K562 (cell line): Measurements from ENCODE around the gene TNIK. TPM values are rescaled to one million over a fixed set of nuclear protein-coding genes. Genes with fewer than 3 reads are reported as not detected.

ENCODE experiments used
- ATAC-seq: fragments of 200-7000 bp; cut with Tn5 transposase; 3 replicates; pipeline ENCODE4 v1.9.1; 2020; ENCODE audit warnings: moderate library complexity
- BruUV-seq: library from RNA; stranded (reverse); fragments of 400-500 nt; replicated peaks from 2 replicates; lab custom pipeline; 2021; lab: Mats Ljungman, UMichigan
- CTCF ChIA-PET: fragments of 300-600 bp; formaldehyde crosslinking; extraction: SDS; loops from one replicate; lab custom pipeline; 2021; ENCODE audit warnings: low intra/inter-chr PET ratio; lab: Yijun Ruan, JAX
- POLR2A ChIA-PET: fragments of 300-600, 350-650 bp; sonication (Branson Sonifier 250); formaldehyde crosslinking; extraction: SDS; loops from one replicate; lab custom pipeline; 2021; ENCODE audit warnings: antibody characterized with exemption, inconsistent platforms; lab: Yijun Ruan, JAX
- DNase-seq, 4 experiments: peaks; one replicate each; pipeline versions ENCODE4 v3.0.0 to v3.0.0-alpha.2; 2011 to 2018; ENCODE audit warnings: low spot score in 3 of 4, mixed read lengths in 3 of 4; ENCODE audit errors: extremely low read depth in 1 of 4
- FAIRE-seq: peaks from 2 replicates; lab custom pipeline; 2011; peaks lifted over from hg19 to GRCh38; lab: Jason Lieb, UNC
- H2AFZ ChIP-seq: 2 replicates; pipeline ENCODE4 v1.6.0; 2011; ENCODE audit warnings: low read depth, low read length, control low read depth, inconsistent platforms
- H3K27ac ChIP-seq: fragments of 200-600 bp; 3 replicates; pipeline ENCODE4 v1.8.0; 2011; ENCODE audit warnings: low read depth, mild to moderate bottlenecking, control low read depth, inconsistent platforms, low read length, moderate library complexity, mixed read lengths; ENCODE audit errors: extremely low read depth
- H3K27me3 ChIP-seq, 2 experiments: fragments of 300-600 bp in 1 of 2; 2 replicates in 1 of 2; 3 replicates in 1 of 2; pipeline versions ENCODE4 v1.6.0 to v1.8.0; 2011; ENCODE audit warnings: inconsistent platforms in 2 of 2, low read length in 2 of 2, mild to moderate bottlenecking in 1 of 2, mixed read lengths in 1 of 2, moderate library complexity in 1 of 2; ENCODE audit not compliant: control insufficient read depth in 2 of 2, insufficient read depth in 2 of 2
- H3K36me3 ChIP-seq: fragments of 300-600 bp; 3 replicates; pipeline ENCODE4 v1.8.0; 2011; ENCODE audit warnings: mild to moderate bottlenecking, low read length, inconsistent platforms; ENCODE audit not compliant: control insufficient read depth, insufficient read depth
- H3K4me1 ChIP-seq, 2 experiments: fragments of 200-600 bp in 1 of 2; replicated peaks in 1 of 2; 2 replicates in 1 of 2; 3 replicates in 1 of 2; pipeline versions ENCODE4 v1.5.1 to v1.8.0; 2011; ENCODE audit warnings: inconsistent platforms in 2 of 2, low read length in 2 of 2, mild to moderate bottlenecking in 1 of 2, mixed read lengths in 1 of 2, moderate library complexity in 1 of 2; ENCODE audit not compliant: control insufficient read depth in 2 of 2, insufficient read depth in 2 of 2
- H3K4me2 ChIP-seq: 2 replicates; pipeline ENCODE4 v1.6.1; 2011; ENCODE audit warnings: low read length, control low read depth, inconsistent platforms, mixed read lengths; ENCODE audit not compliant: insufficient read depth
- H3K4me3 ChIP-seq: fragments of 200-600 bp; sonication (generic), shearing (Covaris generic); 2 replicates; pipeline ENCODE4 v1.5.1; 2016; ENCODE audit warnings: control low read depth, inconsistent platforms
- H3K79me2 ChIP-seq: fragments of 200-600 bp; 3 replicates; pipeline ENCODE4 v1.8.0; 2011; ENCODE audit warnings: low read length, inconsistent platforms; ENCODE audit not compliant: control insufficient read depth, insufficient read depth
- H3K9ac ChIP-seq, 2 experiments: 2 replicates each; pipeline versions ENCODE4 v1.6.0 to v1.6.1; 2011; ENCODE audit warnings: low read depth in 2 of 2, low read length in 2 of 2, control low read depth in 1 of 2, inconsistent platforms in 1 of 2, mild to moderate bottlenecking in 1 of 2, mixed read lengths in 1 of 2; ENCODE audit not compliant: insufficient read depth in 1 of 2
- H3K9me1 ChIP-seq: one replicate; pipeline ENCODE4 v1.6.0; 2011; ENCODE audit warnings: inconsistent platforms, mild to moderate bottlenecking, low read length, moderate library complexity; ENCODE audit not compliant: control insufficient read depth, insufficient read depth
- H3K9me3 ChIP-seq: replicated peaks from 2 replicates; pipeline ENCODE4 v1.5.1; 2011; ENCODE audit warnings: low read depth, low read length, inconsistent platforms; ENCODE audit not compliant: control insufficient read depth, insufficient read depth
- H4K20me1 ChIP-seq: replicated peaks from 2 replicates; pipeline ENCODE4 v1.6.1; 2011; ENCODE audit warnings: low read length, inconsistent platforms, mixed read lengths; ENCODE audit not compliant: control insufficient read depth, insufficient read depth
- ARID2 ChIP-seq: fragments of 450-650 bp; IDR thresholded peaks from 2 replicates; pipeline ENCODE4 v1.6.1; 2017; ENCODE audit warnings: antibody characterized with exemption, mild to moderate bottlenecking
- COPS2 ChIP-seq: fragments of 450-650 bp; conservative IDR thresholded peaks from 2 replicates; pipeline ENCODE4 v1.6.1; 2016; ENCODE audit warnings: mild to moderate bottlenecking, moderate library complexity
- EHMT2 ChIP-seq: fragments of 450-650 bp; IDR thresholded peaks from 2 replicates; pipeline ENCODE4 v1.6.1; 2018; ENCODE audit warnings: antibody characterized with exemption
- ELF1 ChIP-seq: fragments of 200-800 bp; sonication (Bioruptor generic); IDR thresholded peaks from 2 replicates; pipeline ENCODE4 v1.6.1; 2016; ENCODE audit warnings: missing genetic modification characterization, missing compliant biosample characterization
- FOXK2 ChIP-seq, 2 experiments: fragments of 450-650 bp; IDR thresholded peaks in 1 of 2; conservative IDR thresholded peaks in 1 of 2; 2 replicates each; pipeline ENCODE4 v1.6.1; 2016; ENCODE audit warnings: low read depth in 2 of 2, mild to moderate bottlenecking in 1 of 2
- MIER1 ChIP-seq: fragments of 450-650 bp; IDR thresholded peaks from 2 replicates; pipeline ENCODE4 v1.6.1; 2016; ENCODE audit warnings: antibody characterized with exemption, mild to moderate bottlenecking, low read depth
- WGBS: fragments of 100-300 bp; shearing (Covaris generic); methylation state at CpG from one replicate; pipeline ENCODE4 v1.1.6; 2016; ENCODE audit warnings: low coverage, mixed read lengths; ENCODE audit not compliant: insufficient coverage; ENCODE audit errors: missing lambda C conversion rate; 5-methylcytosine and 5-hydroxymethylcytosine counted together
- in situ Hi-C: fragments of 300-500 bp; cut with MboI; formaldehyde crosslinking; loops from 4 replicates; pipeline ENCODE4 v1.15.0; 2018; ENCODE audit warnings: inconsistent platforms, mixed read lengths
- intact Hi-C: fragments of 100-400 bp; cut with micrococcal nuclease; formaldehyde crosslinking; loops from 2 replicates; pipeline ENCODE4 v1.14.2; 2022
- polyA plus RNA-seq, 8 experiments: library from polyadenylated mRNA; depleted of rRNA in 4 of 8; stranded (reverse) in 5 of 8; unstranded in 3 of 8; fragments of >200 nt; fragmentation: Nextera tagmentation in 2 of 8; fragmentation: Illumina TruSeq in 1 of 8; extraction: Ambion mirVana in 2 of 8; extraction: Trizol in 1 of 8; gene quantifications; 2 replicates each; pipeline versions ENCODE4 v1.2.1 to v1.2.3, GENCODE V29; 2011 to 2014; ENCODE audit warnings: inconsistent platforms in 1 of 8, missing spikeins in 1 of 8
- total RNA-seq, 7 experiments: library from RNA; depleted of rRNA in 6 of 7; stranded (reverse); fragments of >200 nt in 6 of 7; fragmentation: Illumina TruSeq in 2 of 7; extraction: Trizol in 2 of 7; gene quantifications; 2 replicates each; pipeline versions ENCODE4 v1.2.1 to v1.2.3, GENCODE V29; 2011 to 2021; ENCODE audit warnings: low replicate concordance in 1 of 7
- TF ChIP-seq, protein P1 (sequence below), 2 experiments: IDR thresholded peaks; 2 replicates each; pipeline ENCODE4 v1.6.1; 2012; ENCODE audit warnings: improper control_type of control experiment in 2 of 2, low read depth in 2 of 2, low read length in 2 of 2, borderline replicate concordance in 1 of 2
- TF ChIP-seq, protein P2 (sequence below), 2 experiments: fragments of 450-650 bp in 1 of 2; sonication (generic) in 1 of 2; formaldehyde crosslinking; conservative IDR thresholded peaks; 2 replicates each; pipeline versions ENCODE4 v1.4.0 to v1.8.1; 2020 to 2022; ENCODE audit warnings: mild to moderate bottlenecking in 1 of 2, missing genetic modification reagents in 1 of 2
- TF ChIP-seq, protein P3 (sequence below): sonication (generic); formaldehyde crosslinking; IDR thresholded peaks from 2 replicates; pipeline ENCODE4 v1.8.0; 2023; ENCODE audit warnings: mild to moderate bottlenecking, missing genetic modification reagents

The TNIK gene
- total and polyA plus RNA-seq, 9 of the 15 experiments (the other 6 are each of a cell fraction or from before 2014, with no cell fraction given) = 6.6 to 39.0 (median 24.7) TPM

GRCh38 chr3:171267104-171267503 is 193.1 kb downstream of the TNIK start:
- no peak overlapping the region for H3K9ac ChIP-seq
- CTCF ChIA-PET = no interaction called here
- no peak overlapping the region for H3K4me2 ChIP-seq
- H3K36me3 ChIP-seq = no peaks in the 10 kb centered on the region
- H3K9me3 ChIP-seq = no peaks in the 10 kb centered on the region
- TF ChIP-seq ELF1 (tag) (no peak), EHMT2 (no peak), MIER1 (no peak), ARID2 (no peak)
- H2AFZ ChIP-seq = no peak overlapping the region
- DNase-seq (no peak), FAIRE-seq (no peak), ATAC-seq (no peak)
- no TSS peak for BruUV-seq
- H3K9me1 ChIP-seq = no peaks in the 10 kb centered on the region
- peaks cover 6% of the 10 kb centered on the region for H4K20me1 ChIP-seq
- intact Hi-C loops = no loop called here
- POLR2A ChIA-PET = interaction anchor here (1.6 kb wide), 1 partner anchor 9 kb away, joined by 3 read pairs; no protein-coding TSS in a partner anchor
- no peak overlapping the region for H3K27ac ChIP-seq
- 25% methylated on average over 1 of the region's 1 CpG for WGBS
- H3K27me3 ChIP-seq = no peaks in the 10 kb centered on the region
- H3K79me2 ChIP-seq = no peaks in the 10 kb centered on the region; the same call in 1 of the 3 replicates
- in situ Hi-C loops = no loop called here
- no peaks in the 10 kb centered on the region; a peak in 2 of 5 replicates for H3K4me1 ChIP-seq
- no peak overlapping the region for H3K4me3 ChIP-seq

- no peaks in the 10 kb centered on the region for H3K36me3 ChIP-seq
- no peaks in the 10 kb centered on the region for H3K27me3 ChIP-seq
- ATAC-seq (no peak), FAIRE-seq (no peak), DNase-seq (no peak)
- 35% methylated on average over 1 of the region's 1 CpG for WGBS
- in situ Hi-C loops (no loop called here), intact Hi-C loops (no loop called here)
- H4K20me1 ChIP-seq = peaks cover 6% of the 10 kb centered on the region
- no peak overlapping the region for H2AFZ ChIP-seq
- H3K27ac ChIP-seq = no peak overlapping the region
- ChIA-PET POLR2A (interaction anchor here (1.0 to 1.6 kb wide), 2 partner anchors 8 to 10 kb away, joined by 3 read pairs; no protein-coding TSS in a partner anchor), CTCF (no interaction called here)
- H3K9me1 ChIP-seq = no peaks in the 10 kb centered on the region
- no peak overlapping the region for H3K4me3 ChIP-seq
- no peak overlapping the region for H3K9ac ChIP-seq
- H3K4me2 ChIP-seq = no peak overlapping the region
- BruUV-seq = no TSS peak
- H3K79me2 ChIP-seq = no peaks in the 10 kb centered on the region; the same call in 2 of the 3 replicates
- H3K9me3 ChIP-seq = no peaks in the 10 kb centered on the region
- no peaks in the 10 kb centered on the region; a peak in 2 of 5 replicates for H3K4me1 ChIP-seq
- TF ChIP-seq, protein P1, sequence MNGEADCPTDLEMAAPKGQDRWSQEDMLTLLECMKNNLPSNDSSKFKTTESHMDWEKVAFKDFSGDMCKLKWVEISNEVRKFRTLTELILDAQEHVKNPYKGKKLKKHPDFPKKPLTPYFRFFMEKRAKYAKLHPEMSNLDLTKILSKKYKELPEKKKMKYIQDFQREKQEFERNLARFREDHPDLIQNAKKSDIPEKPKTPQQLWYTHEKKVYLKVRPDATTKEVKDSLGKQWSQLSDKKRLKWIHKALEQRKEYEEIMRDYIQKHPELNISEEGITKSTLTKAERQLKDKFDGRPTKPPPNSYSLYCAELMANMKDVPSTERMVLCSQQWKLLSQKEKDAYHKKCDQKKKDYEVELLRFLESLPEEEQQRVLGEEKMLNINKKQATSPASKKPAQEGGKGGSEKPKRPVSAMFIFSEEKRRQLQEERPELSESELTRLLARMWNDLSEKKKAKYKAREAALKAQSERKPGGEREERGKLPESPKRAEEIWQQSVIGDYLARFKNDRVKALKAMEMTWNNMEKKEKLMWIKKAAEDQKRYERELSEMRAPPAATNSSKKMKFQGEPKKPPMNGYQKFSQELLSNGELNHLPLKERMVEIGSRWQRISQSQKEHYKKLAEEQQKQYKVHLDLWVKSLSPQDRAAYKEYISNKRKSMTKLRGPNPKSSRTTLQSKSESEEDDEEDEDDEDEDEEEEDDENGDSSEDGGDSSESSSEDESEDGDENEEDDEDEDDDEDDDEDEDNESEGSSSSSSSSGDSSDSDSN (IDR thresholded peaks at IDR 0.05; ENCODE audit: borderline replicate concordance in 1 of 2, low read depth in 2 of 2, low read length in 2 of 2) = no peak
- TF ChIP-seq COPS2 (no peak), FOXK2 (conservative IDR thresholded peaks at IDR 0.05 in 1 of 2, IDR thresholded peaks at IDR 0.05 in 1 of 2; ENCODE audit: low read depth in 2 of 2) (no peak)
- TF ChIP-seq, protein P2, sequence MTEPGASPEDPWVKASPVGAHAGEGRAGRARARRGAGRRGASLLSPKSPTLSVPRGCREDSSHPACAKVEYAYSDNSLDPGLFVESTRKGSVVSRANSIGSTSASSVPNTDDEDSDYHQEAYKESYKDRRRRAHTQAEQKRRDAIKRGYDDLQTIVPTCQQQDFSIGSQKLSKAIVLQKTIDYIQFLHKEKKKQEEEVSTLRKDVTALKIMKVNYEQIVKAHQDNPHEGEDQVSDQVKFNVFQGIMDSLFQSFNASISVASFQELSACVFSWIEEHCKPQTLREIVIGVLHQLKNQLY (CRISPR knock-in tag; conservative IDR thresholded peaks at IDR 0.05) = no peak
- TF ChIP-seq, protein P3, sequence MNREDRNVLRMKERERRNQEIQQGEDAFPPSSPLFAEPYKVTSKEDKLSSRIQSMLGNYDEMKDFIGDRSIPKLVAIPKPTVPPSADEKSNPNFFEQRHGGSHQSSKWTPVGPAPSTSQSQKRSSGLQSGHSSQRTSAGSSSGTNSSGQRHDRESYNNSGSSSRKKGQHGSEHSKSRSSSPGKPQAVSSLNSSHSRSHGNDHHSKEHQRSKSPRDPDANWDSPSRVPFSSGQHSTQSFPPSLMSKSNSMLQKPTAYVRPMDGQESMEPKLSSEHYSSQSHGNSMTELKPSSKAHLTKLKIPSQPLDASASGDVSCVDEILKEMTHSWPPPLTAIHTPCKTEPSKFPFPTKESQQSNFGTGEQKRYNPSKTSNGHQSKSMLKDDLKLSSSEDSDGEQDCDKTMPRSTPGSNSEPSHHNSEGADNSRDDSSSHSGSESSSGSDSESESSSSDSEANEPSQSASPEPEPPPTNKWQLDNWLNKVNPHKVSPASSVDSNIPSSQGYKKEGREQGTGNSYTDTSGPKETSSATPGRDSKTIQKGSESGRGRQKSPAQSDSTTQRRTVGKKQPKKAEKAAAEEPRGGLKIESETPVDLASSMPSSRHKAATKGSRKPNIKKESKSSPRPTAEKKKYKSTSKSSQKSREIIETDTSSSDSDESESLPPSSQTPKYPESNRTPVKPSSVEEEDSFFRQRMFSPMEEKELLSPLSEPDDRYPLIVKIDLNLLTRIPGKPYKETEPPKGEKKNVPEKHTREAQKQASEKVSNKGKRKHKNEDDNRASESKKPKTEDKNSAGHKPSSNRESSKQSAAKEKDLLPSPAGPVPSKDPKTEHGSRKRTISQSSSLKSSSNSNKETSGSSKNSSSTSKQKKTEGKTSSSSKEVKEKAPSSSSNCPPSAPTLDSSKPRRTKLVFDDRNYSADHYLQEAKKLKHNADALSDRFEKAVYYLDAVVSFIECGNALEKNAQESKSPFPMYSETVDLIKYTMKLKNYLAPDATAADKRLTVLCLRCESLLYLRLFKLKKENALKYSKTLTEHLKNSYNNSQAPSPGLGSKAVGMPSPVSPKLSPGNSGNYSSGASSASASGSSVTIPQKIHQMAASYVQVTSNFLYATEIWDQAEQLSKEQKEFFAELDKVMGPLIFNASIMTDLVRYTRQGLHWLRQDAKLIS = no peak
Observed at GRCh38 chr3:171266740-171267073, 193.5 kb downstream of the TNIK start.
